ENCODE results near the gene SLCO4A1.

SLCO4A1 gene

DNA sequence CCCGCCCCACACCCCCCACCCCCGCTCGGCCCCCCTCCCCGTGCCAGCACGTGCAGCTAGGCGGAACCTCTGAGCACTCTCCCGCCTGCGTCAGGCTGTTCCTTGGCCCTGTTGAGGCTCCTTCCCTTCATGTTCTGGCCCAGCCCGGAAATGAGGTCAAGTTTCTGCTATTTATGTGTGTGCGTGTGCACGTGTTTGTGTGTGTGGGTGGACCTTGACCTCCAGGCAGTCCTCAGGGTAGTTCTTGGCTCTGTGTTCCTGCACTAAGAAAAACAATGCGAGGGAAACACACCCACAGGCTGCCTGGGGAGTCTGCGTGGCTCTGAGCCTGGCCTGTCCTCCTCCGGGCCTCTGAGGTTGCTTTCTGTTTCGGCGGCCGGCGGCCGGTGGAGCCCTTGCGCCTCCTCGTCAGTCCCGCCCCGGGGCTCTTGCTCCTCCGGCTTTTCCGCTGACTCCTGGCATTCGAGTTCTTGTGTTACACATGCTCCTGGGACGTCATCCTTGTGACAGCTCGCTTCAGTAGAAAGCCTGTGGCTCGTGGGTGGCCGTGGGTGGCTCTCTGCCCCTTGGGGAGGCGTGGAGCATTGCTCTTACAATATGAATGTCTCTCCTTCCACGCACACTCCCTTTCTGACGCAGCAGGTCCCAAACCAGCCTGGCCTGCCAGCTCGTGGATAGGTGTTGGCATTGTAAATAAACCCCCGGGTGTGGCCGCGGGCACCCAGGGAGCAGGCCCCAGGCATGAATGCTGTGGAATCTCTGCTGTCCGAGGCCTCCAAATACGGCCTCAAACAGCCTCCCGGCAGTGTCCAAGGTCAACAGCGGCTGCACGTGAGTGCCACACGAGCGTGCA is 10.0 kb downstream of the SLCO4A1 start:
- DNase-seq (ENCODE audit: low read depth in 2 of 2), result peak; percentile 32 to 37

DNA sequence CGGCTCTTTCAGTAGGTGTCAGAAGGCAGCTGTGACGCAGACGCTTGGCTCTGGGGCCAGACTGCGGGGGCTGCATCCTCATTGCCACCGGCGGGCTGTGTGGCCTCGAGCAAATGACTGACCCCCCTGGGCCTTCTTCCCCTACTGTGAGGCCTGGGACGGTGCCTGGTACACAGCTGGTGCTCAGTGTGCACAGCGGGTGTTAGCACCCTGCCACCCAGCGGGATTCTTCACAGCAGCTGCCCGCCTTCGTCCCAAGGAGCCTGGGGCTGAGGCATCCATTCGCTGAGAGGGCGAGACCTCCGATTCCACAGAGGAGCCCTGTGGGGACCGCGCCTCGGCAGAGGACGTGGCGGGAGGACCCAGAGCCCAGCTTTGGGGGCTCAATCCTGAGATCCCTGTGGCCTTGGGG is 10.6 kb downstream of the SLCO4A1 start:
- no peak for DNase-seq (ENCODE audit: low read depth in 2 of 2)

DNA sequence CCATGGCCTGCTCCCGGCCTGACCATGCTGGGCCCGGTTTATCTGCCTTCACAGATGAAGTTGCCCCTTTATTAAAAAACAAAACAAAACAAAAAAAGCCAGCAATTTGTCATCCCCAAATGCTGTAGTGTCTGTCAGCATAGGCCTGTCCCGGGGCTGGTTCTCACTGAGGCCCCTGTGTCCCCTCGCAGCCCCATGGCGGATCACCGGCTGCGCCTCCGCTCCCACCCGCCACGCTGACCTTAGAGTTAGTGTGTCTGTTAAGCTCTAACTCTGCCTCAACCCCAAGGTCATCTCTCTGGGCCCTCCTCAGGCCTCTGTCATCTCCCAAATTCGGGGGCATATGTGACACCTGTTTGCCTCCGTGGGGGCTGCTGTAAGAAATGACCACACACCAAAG is 11.1 kb downstream of the SLCO4A1 start:
- DNase-seq (ENCODE audit: low read depth in 2 of 2), result no peak

DNA sequence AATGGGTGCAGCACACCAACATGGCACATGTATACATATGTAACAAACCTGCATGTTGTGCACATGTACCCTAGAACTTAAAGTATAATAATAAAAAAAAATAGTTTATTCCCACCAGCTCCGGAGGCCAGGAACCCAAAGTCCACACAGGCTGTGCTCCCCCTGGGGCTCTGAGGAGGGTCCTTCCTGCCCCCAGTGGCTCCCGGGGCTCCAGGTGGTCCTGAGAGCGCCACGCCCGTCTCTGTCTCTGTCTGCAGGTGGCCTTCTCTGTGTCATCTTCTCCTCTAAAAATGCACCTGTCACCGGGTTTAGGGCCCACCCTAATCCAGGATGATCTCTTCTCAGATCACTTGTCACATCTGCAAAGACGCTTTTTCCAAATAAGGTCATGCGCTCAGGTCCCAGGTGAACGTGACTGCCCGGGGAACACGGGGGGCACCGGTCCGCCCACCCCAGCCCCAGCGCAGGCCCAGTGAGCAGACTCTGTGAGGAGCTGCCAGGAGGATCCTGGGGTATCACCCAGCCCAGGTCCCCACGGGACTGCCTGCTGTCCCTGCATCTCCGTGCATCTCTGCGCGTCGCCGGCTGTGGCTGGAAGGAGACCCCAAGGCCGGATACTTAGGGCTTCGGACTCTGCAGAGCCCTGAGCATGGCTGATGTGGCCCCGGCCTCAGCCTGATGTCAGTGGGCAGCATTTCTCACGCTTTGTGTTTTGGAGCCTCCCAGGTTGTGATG is 11.8 kb downstream of the SLCO4A1 start:
- no peak for DNase-seq (ENCODE audit: low read depth in 2 of 2)

DNA sequence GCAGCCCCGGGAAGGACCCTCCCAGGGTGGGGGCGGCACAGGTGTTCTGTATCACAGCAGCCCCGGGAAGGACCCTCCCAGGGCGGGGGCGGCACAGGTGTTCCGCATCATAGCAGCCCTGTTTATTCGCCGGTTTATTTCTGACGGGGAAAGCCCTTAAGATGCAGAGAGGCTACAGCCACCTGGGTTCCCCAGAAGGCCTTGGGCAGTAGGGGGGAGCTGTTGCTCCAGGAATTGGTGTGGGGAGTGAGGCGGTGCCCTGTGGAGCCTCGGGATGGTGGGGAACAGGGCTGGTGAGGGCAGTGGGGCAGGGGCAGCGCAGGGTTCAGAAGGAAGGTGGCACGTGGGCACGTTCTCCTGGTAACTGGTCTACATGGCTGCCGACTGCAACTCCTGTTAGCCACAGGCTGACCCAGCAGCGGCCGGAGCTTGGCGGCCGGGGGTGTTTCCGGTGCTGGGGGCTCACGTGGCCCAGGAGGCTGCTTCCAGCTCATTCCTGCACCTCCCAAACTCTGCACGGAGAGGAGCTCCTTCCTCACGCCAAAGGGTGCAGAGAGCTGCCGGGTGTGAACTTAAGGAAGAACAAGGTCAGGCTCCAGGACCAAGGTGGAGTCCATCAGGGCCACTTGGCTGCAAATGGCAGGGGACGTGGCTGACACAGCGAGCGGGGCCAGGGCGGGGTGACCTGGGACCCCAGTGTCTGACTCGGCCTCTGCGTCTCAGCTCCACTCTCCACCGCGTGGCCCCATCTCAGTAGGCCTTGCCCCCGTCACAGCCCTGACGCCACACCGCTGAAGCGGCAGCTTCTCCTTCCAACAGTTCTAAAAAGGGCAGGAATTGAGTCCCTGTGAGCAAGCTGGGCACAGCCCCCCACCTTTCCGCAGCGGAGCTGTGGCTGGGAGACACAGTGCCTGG is 13.2 kb downstream of the SLCO4A1 start:
- no peak for DNase-seq (ENCODE audit: low read depth in 2 of 2)

DNA sequence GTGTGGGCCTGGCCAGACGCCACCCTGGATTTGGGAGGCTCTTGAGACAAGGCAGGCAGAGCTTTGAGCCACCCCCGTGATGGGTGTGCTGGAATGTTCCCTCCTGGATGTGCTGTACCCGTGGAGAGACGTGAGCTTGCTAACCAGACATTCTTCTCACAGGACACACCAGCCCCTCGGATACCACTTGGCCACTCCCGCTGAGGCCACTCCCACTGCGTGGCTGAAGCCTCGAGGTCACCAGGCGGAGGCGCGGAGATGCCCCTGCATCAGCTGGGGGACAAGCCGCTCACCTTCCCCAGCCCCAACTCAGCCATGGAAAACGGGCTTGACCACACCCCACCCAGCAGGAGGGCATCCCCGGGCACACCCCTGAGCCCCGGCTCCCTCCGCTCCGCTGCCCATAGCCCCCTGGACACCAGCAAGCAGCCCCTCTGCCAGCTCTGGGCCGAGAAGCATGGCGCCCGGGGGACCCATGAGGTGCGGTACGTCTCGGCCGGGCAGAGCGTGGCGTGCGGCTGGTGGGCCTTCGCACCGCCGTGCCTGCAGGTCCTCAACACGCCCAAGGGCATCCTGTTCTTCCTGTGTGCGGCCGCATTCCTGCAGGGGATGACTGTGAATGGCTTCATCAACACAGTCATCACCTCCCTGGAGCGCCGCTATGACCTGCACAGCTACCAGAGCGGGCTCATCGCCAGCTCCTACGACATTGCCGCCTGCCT is 14.1 kb downstream of the SLCO4A1 start:
- DNase-seq (ENCODE audit: low read depth in 2 of 2), result no peak

DNA sequence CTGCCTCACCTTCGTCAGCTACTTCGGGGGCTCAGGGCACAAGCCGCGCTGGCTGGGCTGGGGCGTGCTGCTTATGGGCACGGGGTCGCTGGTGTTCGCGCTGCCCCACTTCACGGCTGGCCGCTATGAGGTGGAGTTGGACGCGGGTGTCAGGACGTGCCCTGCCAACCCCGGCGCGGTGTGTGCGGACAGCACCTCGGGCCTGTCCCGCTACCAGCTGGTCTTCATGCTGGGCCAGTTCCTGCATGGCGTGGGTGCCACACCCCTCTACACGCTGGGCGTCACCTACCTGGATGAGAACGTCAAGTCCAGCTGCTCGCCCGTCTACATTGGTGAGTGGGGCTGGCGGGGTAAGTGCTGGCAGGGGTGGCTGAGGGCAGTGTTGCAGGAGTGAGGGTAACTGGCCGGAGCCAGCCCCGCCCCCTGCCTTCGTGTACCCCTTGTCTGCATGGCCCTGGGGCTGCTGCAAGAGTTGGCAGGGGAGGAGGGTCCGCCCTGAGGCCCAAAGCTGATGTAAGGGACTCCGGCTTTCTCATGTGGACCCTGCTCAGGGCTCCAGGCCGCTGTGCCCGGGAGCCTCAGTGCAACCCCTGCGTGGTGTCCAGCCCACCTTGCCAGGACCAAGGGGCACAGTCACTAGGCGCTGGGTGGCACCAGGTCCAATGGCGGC is 14.8 kb downstream of the SLCO4A1 start:
- no peak for DNase-seq (ENCODE audit: low read depth in 2 of 2)

DNA sequence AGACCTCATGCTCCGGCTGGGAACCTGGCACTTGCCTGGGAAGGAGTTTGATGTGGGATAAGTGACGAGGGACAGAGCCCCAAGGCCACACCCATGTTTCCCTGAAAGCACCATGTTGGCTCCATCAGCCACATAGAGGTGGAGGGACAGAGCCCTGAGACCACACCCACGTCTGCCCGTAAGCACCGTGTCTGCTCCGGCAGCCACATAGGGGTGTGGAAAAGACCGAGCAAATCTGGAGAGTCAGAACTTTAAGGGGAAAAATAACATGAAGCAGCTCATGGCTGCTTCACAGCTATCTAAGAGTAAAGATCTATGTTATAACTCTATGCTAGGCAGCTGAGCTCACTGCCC is 15.3 kb downstream of the SLCO4A1 start:
- DNase-seq (ENCODE audit: low read depth in 2 of 2), result no peak

DNA sequence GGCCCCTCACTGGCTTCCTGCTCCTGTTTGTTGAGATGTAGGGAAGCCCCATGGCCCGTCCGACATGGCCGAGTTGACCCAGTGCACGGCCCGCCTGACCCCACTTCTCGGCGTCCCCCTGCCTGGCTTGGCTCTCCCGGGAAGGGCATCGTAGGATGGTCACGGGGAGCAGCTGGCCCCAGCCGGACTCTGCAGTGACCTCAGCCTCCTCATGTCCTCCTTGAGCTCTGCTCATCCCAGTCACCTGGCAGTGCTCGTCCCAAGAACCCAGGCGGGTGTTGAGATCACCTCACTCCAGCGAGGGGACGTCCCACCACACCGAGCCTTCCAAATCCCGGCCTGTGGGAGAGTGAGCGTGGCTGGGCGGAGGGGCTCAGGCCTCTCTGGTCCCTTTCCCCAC is 15.7 kb downstream of the SLCO4A1 start:
- no peak for DNase-seq (ENCODE audit: low read depth in 2 of 2)

DNA sequence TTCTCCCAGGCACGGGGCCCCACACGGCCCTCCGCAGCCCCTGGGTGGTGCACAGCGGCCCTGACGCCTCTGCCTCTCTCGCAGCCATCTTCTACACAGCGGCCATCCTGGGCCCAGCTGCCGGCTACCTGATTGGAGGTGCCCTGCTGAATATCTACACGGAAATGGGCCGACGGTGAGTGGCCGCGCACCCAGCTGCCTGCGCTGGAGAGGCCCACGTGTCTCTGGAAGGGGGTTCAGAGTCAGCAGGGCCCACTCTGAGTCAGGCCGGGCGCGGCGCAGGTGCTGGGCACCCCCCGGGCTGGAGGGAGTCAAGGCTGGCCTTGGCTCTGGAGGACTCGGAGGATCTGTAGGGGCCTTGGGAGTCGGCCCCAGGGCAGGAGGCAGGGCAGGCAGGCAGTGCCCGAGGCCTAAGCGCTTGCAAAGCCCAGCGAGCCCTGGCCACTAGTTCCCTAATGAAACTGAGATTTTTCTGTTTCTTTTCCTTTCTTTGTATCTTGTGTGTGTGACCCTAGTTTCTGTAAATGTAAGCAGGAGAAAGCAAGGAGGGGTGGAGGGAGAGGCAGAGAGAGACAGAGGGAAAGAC is 16.4 kb downstream of the SLCO4A1 start:
- no peak for DNase-seq (ENCODE audit: low read depth in 2 of 2)

DNA sequence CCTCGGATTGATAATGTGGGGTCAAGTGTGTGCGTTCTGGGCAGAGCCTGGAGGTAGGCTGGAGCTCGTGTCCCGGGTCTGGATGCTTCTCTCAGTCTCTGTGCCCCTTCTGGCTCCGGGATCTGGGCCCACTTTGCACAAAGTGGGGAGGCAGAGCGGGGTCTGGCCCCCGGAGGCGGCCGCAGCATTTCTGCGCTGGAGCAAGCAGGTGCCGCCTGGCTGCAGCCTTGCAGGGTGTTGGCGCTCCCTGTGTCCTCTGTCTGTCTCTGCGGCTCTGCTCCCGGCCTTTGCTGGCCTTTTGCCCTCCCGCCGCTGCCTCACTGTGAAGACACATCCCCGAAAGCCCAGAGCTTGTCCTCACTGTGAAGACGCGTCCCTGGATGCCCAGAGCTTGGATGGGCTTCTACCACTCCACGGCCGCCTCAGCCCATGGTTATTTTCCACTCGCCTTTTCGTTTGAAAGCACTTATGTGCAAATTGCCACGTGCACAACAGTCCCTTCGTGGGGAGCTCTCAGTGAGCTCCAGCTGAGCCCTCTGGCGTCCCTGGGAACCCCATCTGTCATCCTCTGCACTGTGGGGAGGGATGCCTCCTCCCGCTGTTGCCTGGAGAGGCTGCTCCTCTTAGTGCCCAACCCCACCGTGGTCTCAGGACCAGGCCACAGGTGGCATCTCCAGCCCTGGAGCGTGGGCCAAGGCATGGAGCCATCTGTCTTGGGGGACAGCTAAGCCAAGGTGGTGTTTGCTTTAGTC is 17.4 kb downstream of the SLCO4A1 start:
- DNase-seq (ENCODE audit: low read depth in 2 of 2), result no peak

DNA sequence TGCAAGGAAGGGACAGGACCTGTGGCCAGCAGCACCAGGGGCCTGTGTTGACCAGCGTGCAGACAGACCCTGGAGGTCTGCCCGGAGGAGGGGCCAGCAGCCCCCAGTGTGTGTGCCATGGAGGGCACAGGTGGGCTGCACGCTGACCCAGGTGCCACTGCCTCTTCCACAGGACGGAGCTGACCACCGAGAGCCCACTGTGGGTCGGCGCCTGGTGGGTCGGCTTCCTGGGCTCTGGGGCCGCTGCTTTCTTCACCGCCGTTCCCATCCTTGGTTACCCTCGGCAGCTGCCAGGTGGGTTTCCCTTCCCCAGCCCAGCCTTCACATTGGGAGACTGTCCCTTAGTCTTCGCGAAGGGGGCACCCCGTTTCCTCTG is 17.9 kb downstream of the SLCO4A1 start:
- no peak for DNase-seq (ENCODE audit: low read depth in 2 of 2)

DNA sequence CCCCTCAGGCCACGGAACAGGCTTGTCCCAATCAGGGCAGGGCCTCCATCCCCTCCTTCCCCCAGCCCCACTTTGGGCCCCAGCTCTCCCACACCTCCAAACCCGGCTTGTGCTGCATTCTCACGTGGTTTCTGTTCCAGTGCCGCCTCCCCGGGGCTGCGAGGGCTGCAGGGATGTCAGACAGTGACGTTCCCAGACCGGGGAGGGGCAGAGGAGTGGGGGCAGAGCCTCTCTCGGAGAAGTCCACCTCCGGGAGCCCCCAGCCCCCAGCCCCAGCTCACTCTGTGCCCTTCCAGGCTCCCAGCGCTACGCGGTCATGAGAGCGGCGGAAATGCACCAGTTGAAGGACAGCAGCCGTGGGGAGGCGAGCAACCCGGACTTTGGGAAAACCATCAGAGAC is 18.5 kb downstream of the SLCO4A1 start:
- DNase-seq (ENCODE audit: low read depth in 2 of 2), result no peak

DNA sequence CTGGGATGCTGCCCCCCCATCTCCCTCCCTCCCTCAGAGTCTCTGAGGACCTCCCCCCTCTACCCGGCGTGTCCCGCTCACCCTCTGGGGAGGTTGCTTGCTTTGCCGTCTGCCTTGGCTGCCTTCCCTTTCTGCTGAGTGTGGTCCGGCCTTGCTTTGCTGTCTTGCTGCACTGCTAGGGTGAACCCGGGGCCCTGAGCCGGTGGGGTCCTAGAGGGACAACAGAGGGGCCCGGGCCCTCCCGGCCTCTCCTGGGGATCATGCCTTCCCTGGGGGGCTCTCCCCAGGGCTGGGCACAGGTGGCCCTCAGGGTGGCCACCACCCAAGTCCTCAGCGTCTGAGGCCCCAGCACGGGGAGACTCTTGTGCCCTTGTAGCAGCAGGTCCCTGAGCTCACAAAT is 19.3 kb downstream of the SLCO4A1 start:
- no peak for DNase-seq (ENCODE audit: low read depth in 2 of 2)

DNA sequence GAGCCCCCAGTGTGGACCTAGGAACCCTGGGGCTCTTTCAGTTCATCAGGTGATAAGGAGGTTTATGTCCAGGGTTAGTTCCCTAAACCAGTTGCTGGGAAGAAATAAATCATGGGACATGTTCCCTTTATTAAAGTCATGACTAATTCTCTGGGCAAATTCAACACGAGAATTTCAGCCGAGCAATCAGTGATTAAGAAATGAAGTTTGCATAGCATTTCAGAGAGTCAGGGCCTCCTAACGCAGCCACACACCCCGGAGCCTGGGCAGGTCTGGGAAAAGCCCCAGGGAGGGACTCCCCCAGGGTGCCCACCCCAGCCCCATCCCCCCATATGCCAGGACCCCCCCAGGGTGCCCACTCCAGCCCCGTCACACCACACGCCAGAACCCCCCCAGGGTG is 20.1 kb downstream of the SLCO4A1 start:
- no peak for DNase-seq (ENCODE audit: low read depth in 2 of 2)

DNA sequence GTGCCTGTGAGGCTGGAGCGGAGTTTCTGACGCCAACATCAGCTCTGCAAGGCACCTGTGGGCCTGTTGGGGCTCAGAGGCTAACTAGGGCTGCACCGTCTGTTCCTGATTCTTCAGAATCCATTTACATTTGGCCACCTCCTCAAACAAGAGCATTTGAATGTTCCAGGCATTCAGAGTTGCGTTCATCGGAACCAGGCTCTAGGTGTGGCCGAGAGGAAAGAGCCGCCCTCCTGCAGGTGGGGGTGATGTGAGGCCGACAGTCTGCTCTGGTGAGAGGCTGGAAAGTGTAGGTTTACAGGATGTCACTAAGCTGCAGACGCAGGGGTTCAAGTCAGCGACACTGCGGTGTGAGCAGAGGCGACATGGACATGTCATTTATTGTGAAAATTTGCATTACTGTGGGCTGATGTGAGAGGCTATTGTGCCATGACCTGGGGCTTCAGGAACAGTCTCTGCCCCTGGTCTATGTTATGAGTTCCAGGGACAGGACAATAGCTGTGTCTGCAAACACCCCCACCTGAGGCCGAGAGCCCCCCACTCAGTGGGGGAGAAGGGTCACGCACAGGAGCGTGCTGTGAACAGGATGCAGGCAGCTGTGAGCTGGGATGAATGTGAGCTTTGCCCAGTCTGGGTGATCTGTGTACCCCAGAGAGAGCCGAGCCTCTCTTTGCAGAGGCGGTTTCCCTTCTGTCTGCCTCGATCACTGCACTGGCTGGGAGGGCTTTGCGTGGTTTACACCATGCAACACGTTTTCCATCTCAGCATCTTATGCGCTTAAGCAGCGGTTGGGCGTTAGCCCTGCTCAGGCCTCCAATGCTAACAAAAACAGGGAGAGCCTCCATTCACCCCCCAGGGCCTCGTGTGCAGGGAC is 21.1 kb downstream of the SLCO4A1 start:
- no peak for DNase-seq (ENCODE audit: low read depth in 2 of 2)

DNA sequence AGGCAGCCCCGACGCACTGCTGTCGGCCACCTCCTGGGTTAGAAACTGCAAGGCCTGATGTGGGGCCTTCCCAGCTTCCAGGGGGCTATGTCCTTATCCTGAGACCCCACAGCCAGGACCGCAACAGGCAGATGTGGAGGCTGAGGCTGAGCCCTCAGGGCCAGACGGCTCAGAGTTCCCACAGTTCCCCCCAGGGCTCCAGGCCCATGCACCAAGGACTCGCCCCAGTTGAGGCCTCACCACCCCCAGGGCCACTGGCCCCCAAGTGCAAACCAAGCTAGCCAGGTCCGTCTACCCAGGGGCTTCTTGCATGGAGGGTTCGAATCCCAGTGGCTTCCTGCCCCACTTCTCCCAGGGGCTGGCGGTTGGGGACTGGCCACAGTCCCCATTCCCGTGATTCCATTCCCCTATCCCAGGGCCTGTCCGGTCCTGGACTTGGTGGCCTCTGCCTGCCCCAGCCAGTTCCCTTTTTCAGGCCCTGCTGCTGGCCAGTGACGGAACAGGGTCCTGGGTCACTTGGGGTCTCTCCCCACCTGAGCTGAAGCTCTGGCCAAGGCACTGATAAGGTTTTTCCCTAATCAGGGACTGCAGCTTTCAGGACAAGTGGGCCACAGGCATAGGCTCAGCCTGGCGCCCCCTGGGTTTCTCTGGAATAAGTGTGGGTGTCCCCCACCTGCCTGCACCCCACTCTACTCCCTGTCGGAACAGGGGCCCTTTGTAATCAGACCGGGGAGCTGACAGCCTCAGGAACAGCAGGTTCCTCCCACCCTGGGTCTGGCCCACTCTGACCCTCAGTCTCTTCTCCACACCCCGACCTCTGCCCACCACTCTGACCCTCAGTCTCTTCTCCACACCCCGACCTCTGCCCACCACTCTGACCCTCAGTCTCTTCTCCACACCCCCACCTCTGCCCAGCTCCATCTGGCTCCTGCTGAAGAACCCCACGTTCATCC is 22.0 kb downstream of the SLCO4A1 start:
- DNase-seq (ENCODE audit: low read depth in 2 of 2), result no peak

Data from stimulated activated CD8-positive, alpha-beta memory T cell treated with anti-CD3 and anti-CD28 coated beads, Interleukin-15, amount 100 ng/mL, for 4 hours (primary cell).